Measurements from ENCODE around the gene LONP2.

Gene LONP2

GRCh38 chr16:48330189-48330840 lies 86.2 kb downstream of the LONP2 start:
- no peak for DNase-seq
- Histone ChIP-seq H3K9me3 (no peaks in the 10 kb centered on the region), H3K27ac (no peak overlapping the region), H3K4me1 (peaks cover 0 to 14% (median 2%) of the 10 kb centered on the region in 4 donors), H3K4me3 (no peak overlapping the region), H3K36me3 (peaks cover 12 to 16% (median 13%) of the 10 kb centered on the region in 3 donors), H3K27me3 (no peaks in the 10 kb centered on the region)
- TF ChIP-seq CTCF (IDR thresholded peaks at IDR 0.05): no peak
- intact Hi-C loops (cut with DNase I; ENCODE audit: low total_unique reads): no loop called here

GRCh38 chr16:48330841-48331192 lies 86.7 kb downstream of the LONP2 start:
- Histone ChIP-seq H3K27ac (no peak overlapping the region), H3K27me3 (no peaks in the 10 kb centered on the region), H3K4me3 (no peak overlapping the region), H3K36me3 (peaks cover 13 to 21% (median 16%) of the 10 kb centered on the region in 3 donors), H3K4me1 (peaks cover 0 to 14% (median 2%) of the 10 kb centered on the region in 4 donors), H3K9me3 (no peaks in the 10 kb centered on the region)
- no peak for TF ChIP-seq CTCF (IDR thresholded peaks at IDR 0.05)
- no peak for DNase-seq
- intact Hi-C loops (cut with DNase I; ENCODE audit: low total_unique reads): no loop called here

- no peak for TF ChIP-seq CTCF (IDR thresholded peaks at IDR 0.05)
- H3K36me3 ChIP-seq: peaks cover 17 to 24% (median 18%) of the 10 kb centered on the region in 3 donors
- no peak overlapping the region for H3K27ac ChIP-seq
- H3K4me3 ChIP-seq: no peak overlapping the region
- H3K27me3 ChIP-seq: no peaks in the 10 kb centered on the region
- DNase-seq: no peak
- no peaks in the 10 kb centered on the region for H3K9me3 ChIP-seq
- H3K4me1 ChIP-seq: peaks cover 0 to 14% (median 2%) of the 10 kb centered on the region in 4 donors
- intact Hi-C loops (cut with DNase I; ENCODE audit: low total_unique reads): no loop called here
These were observed 88.9 kb downstream of the LONP2 start for GRCh38 chr16:48332978-48333377.

GRCh38 chr16:48334325-48334724 lies 90.2 kb downstream of the LONP2 start:
- peaks cover 17 to 24% (median 18%) of the 10 kb centered on the region in 3 donors for H3K36me3 ChIP-seq
- DNase-seq: no peak
- no peak overlapping the region for H3K27ac ChIP-seq
- no peak overlapping the region for H3K4me3 ChIP-seq
- H3K27me3 ChIP-seq: no peaks in the 10 kb centered on the region
- H3K4me1 ChIP-seq: peaks cover 0 to 14% (median 2%) of the 10 kb centered on the region in 4 donors
- H3K9me3 ChIP-seq: no peaks in the 10 kb centered on the region
- no peak for TF ChIP-seq CTCF (IDR thresholded peaks at IDR 0.05)
- intact Hi-C loops (cut with DNase I; ENCODE audit: low total_unique reads): no loop called here

GRCh38 chr16:48335961-48336360 lies 91.9 kb downstream of the LONP2 start:
- H3K4me3 ChIP-seq: no peak overlapping the region
- H3K36me3 ChIP-seq: peaks cover 22 to 28% (median 23%) of the 10 kb centered on the region in 3 donors
- no peaks in the 10 kb centered on the region for H3K9me3 ChIP-seq
- peaks cover 0 to 3% (median 0%) of the 10 kb centered on the region in 4 donors for H3K4me1 ChIP-seq
- H3K27ac ChIP-seq: no peak overlapping the region
- TF ChIP-seq CTCF (IDR thresholded peaks at IDR 0.05): no peak
- DNase-seq: no peak
- no peaks in the 10 kb centered on the region for H3K27me3 ChIP-seq
- intact Hi-C loops (cut with DNase I; ENCODE audit: low total_unique reads): no loop called here
